ENCODE measurements around the gene CAB39L.
A peak's percentile ranks its signal among the peaks of the same experiment; 100 is the strongest.

CAB39L gene

DNA sequence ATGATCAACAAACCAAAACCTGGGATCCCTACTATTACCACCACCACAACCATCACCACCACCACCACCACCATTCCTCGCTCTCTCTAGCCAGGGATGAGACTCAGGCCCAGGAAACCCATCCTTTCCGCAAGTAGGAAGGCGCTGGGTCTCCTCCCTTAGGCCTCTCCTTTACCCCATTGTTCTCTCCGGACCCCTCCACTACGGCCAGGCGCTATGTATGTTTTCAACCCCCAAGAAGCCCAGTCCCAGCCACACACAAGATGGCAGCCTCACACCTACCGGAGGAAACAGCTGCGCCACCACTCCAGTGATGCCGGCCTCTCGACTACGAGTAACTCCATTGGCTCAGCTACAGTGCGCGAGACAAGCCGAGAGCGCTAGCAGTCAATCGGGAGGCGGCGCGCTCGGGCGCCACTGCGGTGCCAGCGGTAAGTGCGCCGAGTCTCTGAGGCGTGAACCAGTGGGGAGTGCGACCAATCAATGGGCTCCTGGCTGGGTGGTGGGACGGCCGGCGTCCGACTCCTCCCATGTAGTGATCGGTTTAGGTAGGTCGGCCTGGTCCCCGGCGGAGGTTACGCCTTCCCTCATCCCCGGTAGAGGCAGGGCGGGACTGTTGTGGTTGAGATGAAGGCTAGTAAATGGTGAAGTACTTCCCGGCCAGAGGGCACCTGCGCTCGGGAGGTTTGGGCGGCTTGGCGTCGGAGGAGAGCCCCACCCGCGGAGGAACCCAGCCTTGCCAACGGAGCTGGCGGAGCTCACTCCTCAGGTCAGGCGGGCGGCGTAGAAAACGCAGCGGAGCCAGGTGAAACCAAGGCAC is at the start of gene CAB39L, which contains the start of gene SETDB2:
TSS of gene CAB39L (minus strand) at position 361 of the 820 bp plus-strand sequence. CDS start 61,154 bp downstream, outside the sequence.
TSS of gene SETDB2 (plus strand) at position 571 of the 820 bp plus-strand sequence. CDS start 7,620 bp downstream, outside the sequence.
- DNase-seq (ENCODE audit: low spot score) = peak; percentile 98

DNA sequence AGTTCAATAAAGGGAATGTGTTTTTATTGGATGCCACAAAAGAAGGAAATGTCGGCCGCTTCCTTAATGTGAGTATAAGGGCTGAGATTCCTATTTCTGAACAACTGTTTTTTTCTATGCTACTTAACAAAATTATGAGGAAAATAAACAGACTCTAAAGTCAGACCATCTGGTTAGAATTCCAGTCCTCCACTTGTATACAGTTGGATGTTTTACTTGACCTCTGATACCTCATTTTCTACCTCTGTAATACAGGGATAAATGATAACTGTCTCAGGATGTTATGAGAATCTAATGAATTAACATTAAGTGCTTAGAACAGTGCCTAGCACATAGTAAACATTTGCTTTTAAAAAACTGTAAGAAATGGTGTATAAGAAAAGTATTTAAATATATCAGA is 44.7 kb upstream of the CAB39L start:
- no peak for DNase-seq (ENCODE audit: low spot score)

DNA sequence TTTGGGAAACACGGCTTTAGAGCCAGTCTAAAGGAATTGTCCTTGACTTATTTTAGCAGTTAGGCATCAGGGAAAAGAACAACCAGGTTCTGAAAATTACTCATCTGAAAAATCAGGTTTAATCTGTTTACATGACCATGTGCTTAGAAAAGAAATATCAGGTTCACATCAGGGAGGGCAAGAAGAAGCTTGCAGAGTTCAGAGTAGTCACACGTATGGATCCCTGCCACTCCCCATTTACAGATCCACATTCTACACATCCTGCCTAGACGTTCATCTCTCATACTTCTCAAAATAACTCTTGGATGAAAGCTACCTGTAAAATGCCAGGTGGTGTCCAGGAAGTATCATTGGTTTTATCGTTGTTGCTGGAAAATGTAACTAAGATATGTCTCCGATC is 37.9 kb upstream of the CAB39L start:
- DNase-seq (ENCODE audit: low spot score) = no peak

GRCh38 chr13:49476529-49476928 is 32.7 kb upstream of the CAB39L start:
- DNase-seq (ENCODE audit: low spot score) = no peak

DNA sequence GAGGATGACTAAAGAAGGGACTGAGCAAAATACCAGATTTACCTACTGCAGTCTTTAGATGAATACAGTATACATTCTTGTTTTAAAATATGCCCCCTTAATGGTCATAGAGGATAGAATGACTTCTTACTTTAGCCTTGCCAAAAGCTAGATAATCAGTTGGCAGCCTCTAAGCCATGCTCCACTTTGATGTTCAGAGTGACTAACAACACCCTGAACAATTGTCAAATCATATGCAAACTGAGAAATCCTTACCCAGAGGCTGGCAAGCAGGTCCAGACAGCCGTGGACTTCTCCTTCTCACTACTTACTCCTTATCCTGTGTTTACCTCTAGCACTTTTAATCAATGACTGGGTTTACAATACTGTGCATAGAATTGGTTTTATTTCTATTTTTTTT is 28.3 kb upstream of the CAB39L start:
- DNase-seq (ENCODE audit: low spot score) = no peak

- DNase-seq (ENCODE audit: low spot score) = no peak
Measured at GRCh38 chr13:49466292-49466838, 22.5 kb upstream of the CAB39L start.

GRCh38 chr13:49464621-49465325 is 20.9 kb upstream of the CAB39L start:
- no peak for DNase-seq (ENCODE audit: low spot score)

GRCh38 chr13:49464085-49464484 is 20.2 kb upstream of the CAB39L start:
- no peak for DNase-seq (ENCODE audit: low spot score)

GRCh38 chr13:49459580-49459979 is 15.7 kb upstream of the CAB39L start:
- no peak for DNase-seq (ENCODE audit: low spot score)

DNA sequence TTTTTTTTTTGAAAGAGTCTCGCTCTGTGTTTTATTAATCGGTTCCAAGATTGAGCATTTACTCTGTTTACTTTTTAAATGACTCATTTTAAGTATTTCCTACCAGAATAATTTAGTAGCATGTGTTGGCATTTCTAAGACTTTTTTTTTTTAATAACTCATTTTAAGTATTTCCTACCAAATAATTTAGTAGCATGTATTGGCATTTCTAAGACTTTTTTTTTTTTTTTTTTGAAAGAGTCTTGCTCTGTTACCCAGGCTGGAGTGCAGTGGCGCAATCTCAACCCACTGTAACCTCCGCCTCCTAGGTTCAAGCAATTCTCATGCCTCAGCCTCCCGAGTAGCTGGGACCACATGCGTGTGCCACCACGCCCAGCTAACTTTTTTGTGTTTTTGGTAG is 13.4 kb upstream of the CAB39L start:
- DNase-seq (ENCODE audit: low spot score) = no peak

DNA sequence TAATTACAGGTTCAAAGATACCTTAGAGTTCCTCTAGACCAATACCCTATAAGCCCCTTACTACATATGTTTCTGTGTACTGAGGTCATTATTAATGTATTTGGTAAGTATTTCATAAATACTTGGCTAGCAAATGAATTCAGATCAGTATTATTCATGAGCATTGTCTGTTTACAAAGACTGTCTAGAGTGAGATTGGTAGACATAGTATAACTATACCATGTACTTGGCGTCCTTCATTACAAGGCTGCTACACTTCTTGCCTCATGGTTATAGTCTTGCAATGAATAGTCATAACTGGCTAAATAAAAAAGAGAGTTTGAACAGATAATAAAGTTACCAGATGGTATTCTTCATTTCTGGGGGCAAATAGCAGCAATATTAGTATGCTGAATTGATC is 12.3 kb upstream of the CAB39L start:
- no peak for DNase-seq (ENCODE audit: low spot score)

- DNase-seq (ENCODE audit: low spot score) = no peak
Measured at GRCh38 chr13:49455007-49455398, 11.1 kb upstream of the CAB39L start.

GRCh38 chr13:49454388-49455006 is 10.6 kb upstream of the CAB39L start:
- DNase-seq (ENCODE audit: low spot score) = no peak

DNA sequence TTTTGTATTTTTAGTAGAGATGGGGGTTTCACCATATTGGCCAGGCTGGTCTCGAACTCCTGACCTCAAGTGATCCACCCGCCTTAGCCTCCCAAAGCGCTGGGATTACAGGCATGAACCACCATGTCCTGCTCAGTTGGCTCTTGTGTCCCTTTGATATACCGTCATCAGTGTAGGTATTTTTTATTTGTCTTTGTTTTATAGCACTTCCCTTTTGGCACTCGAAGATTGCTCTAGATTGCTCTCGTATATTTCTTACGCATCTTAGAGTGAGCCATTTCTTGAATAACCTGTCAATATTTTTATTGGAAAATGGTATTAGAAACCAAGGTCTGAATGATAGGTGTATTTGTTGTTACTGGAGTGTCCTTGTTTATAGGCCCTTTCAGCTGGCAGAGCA is 9.6 kb upstream of the CAB39L start:
- no peak for DNase-seq (ENCODE audit: low spot score)

GRCh38 chr13:49452725-49453457 is 9.0 kb upstream of the CAB39L start:
- no peak for DNase-seq (ENCODE audit: low spot score)

DNA sequence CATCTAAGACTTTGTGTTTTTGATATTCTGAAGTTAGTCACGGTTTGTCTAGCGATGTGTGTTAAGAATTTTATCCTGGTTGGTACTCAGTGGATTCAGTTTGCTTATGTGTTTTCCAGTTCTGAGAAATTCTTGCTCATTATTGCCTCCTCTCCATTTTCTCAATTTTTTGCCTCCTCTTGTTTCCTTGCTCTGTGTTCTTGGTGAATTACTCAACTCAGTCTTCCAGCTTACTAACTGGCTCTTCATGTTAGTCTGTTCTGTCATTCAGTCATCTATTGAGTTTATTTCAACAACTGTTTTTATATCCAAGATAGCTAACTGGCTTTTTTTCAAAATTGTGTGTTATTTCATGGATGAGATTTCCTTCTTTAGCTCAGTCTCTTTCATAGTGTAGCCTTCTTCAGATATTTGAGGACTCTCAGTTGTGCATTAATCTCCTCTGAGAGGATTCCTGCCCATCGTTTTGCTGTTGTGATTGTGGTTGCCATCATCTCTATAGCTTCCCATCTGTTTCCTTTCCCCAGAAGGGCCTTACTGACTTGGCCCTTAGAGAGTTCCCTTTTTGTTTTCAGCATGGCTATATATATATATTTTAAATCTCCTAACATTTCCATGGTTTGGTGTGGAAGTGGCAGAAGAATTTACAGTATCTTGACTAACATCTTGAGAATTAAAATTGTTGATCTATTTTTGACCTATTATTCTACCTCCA is 6.4 kb upstream of the CAB39L start:
- no peak for DNase-seq (ENCODE audit: low spot score)

- DNase-seq (ENCODE audit: low spot score) = no peak
Measured at GRCh38 chr13:49448753-49449152, 4.9 kb upstream of the CAB39L start.

DNA sequence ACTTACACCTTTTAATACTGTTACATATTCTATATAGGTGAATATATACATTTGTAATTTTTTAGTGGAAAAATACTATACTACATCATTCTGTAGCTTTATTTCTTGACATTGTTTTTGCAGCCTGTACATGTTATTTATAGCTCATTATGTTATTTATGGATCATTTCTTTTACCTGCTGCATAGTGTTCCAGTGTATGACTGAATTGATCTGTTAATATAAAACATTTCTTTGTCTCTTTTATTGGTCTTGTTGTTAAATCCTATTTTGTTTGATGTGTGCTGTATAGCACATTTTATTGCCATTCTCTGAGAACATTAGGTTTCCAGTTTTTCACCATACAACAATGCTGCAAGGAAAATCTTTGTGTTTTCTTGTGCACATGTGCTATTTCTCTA is 2.6 kb upstream of the CAB39L start:
- DNase-seq (ENCODE audit: low spot score) = no peak

DNA sequence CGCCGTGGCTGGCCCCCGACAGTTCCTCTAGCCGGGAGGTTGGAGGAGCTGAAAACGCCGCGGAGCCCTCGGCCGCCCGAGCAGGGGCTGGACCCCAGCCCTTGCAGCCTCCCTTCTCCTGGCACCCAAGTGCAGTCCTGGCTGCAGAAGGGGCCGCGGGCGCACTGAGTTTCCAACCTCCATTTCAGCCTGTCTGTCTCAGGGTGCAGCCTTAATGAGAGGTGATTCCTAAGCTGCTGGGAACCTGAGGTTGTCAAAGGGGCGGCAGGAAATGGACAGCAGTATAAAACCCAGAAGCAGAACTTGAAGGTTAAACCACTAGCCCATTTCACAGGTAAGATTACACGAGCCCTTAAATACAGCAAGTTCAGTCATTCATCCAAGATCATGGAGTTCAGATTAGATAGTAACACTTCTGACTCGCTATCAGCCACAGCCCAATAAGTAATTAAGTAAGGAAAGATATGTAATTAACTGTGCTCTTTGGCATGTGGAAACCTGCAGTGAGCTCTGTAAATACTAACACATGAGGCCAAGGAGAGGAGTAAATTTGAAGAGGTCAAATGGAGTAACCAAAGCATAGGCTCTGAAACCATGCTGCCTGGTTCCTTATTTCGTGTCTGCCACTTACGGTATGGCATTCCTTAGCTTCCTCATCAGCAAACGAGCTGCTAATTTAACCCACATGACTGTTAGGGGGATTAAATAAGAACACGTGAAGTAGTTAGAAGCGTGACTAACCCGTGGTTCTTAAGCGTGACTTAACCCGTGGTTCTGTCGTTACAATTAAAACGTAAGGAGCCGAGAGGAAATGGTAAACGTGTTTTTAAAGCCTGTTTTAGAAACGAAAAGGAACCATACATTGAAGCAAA is 896 bp upstream of the CAB39L start:
- DNase-seq (ENCODE audit: low spot score) = peak; percentile 71

- no peak for DNase-seq (ENCODE audit: low spot score)
Measured at GRCh38 chr13:49443357-49443703, 534 bp downstream of the CAB39L start.
